K562 (cell line): ENCODE data around the gene TP53RK. TPM values are rescaled to one million over a fixed set of nuclear protein-coding genes. Genes with fewer than 3 reads are reported as not detected.

Experiments
- ATAC-seq: fragments of 200-7000 bp; cut with Tn5 transposase; 3 replicates; pipeline ENCODE4 v1.9.1; 2020; ENCODE audit warnings: moderate library complexity
- BruUV-seq: library from RNA; stranded (reverse); fragments of 400-500 nt; replicated peaks from 2 replicates; lab custom pipeline; 2021; lab: Mats Ljungman, UMichigan
- CTCF ChIA-PET: fragments of 300-600 bp; formaldehyde crosslinking; extraction: SDS; loops from one replicate; lab custom pipeline; 2021; ENCODE audit warnings: low intra/inter-chr PET ratio; lab: Yijun Ruan, JAX
- POLR2A ChIA-PET: fragments of 300-600, 350-650 bp; sonication (Branson Sonifier 250); formaldehyde crosslinking; extraction: SDS; loops from one replicate; lab custom pipeline; 2021; ENCODE audit warnings: antibody characterized with exemption, inconsistent platforms; lab: Yijun Ruan, JAX
- DNase-seq, 4 experiments: peaks; one replicate each; pipeline versions ENCODE4 v3.0.0 to v3.0.0-alpha.2; 2011 to 2018; ENCODE audit warnings: low spot score in 3 of 4, mixed read lengths in 3 of 4; ENCODE audit errors: extremely low read depth in 1 of 4
- FAIRE-seq: peaks from 2 replicates; lab custom pipeline; 2011; peaks lifted over from hg19 to GRCh38; lab: Jason Lieb, UNC
- H2AFZ ChIP-seq: 2 replicates; pipeline ENCODE4 v1.6.0; 2011; ENCODE audit warnings: low read depth, low read length, control low read depth, inconsistent platforms
- H3K27ac ChIP-seq: fragments of 200-600 bp; 3 replicates; pipeline ENCODE4 v1.8.0; 2011; ENCODE audit warnings: low read depth, mild to moderate bottlenecking, control low read depth, inconsistent platforms, low read length, moderate library complexity, mixed read lengths; ENCODE audit errors: extremely low read depth
- H3K27me3 ChIP-seq, 2 experiments: fragments of 300-600 bp in 1 of 2; 2 replicates in 1 of 2; 3 replicates in 1 of 2; pipeline versions ENCODE4 v1.6.0 to v1.8.0; 2011; ENCODE audit warnings: inconsistent platforms in 2 of 2, low read length in 2 of 2, mild to moderate bottlenecking in 1 of 2, mixed read lengths in 1 of 2, moderate library complexity in 1 of 2; ENCODE audit not compliant: control insufficient read depth in 2 of 2, insufficient read depth in 2 of 2
- H3K36me3 ChIP-seq: fragments of 300-600 bp; 3 replicates; pipeline ENCODE4 v1.8.0; 2011; ENCODE audit warnings: mild to moderate bottlenecking, low read length, inconsistent platforms; ENCODE audit not compliant: control insufficient read depth, insufficient read depth
- H3K4me1 ChIP-seq, 2 experiments: fragments of 200-600 bp in 1 of 2; replicated peaks in 1 of 2; 2 replicates in 1 of 2; 3 replicates in 1 of 2; pipeline versions ENCODE4 v1.5.1 to v1.8.0; 2011; ENCODE audit warnings: inconsistent platforms in 2 of 2, low read length in 2 of 2, mild to moderate bottlenecking in 1 of 2, mixed read lengths in 1 of 2, moderate library complexity in 1 of 2; ENCODE audit not compliant: control insufficient read depth in 2 of 2, insufficient read depth in 2 of 2
- H3K4me2 ChIP-seq: 2 replicates; pipeline ENCODE4 v1.6.1; 2011; ENCODE audit warnings: low read length, control low read depth, inconsistent platforms, mixed read lengths; ENCODE audit not compliant: insufficient read depth
- H3K4me3 ChIP-seq: fragments of 200-600 bp; sonication (generic), shearing (Covaris generic); 2 replicates; pipeline ENCODE4 v1.5.1; 2016; ENCODE audit warnings: control low read depth, inconsistent platforms
- H3K79me2 ChIP-seq: fragments of 200-600 bp; 3 replicates; pipeline ENCODE4 v1.8.0; 2011; ENCODE audit warnings: low read length, inconsistent platforms; ENCODE audit not compliant: control insufficient read depth, insufficient read depth
- H3K9ac ChIP-seq, 2 experiments: 2 replicates each; pipeline versions ENCODE4 v1.6.0 to v1.6.1; 2011; ENCODE audit warnings: low read depth in 2 of 2, low read length in 2 of 2, control low read depth in 1 of 2, inconsistent platforms in 1 of 2, mild to moderate bottlenecking in 1 of 2, mixed read lengths in 1 of 2; ENCODE audit not compliant: insufficient read depth in 1 of 2
- H3K9me1 ChIP-seq: one replicate; pipeline ENCODE4 v1.6.0; 2011; ENCODE audit warnings: inconsistent platforms, mild to moderate bottlenecking, low read length, moderate library complexity; ENCODE audit not compliant: control insufficient read depth, insufficient read depth
- H3K9me3 ChIP-seq: replicated peaks from 2 replicates; pipeline ENCODE4 v1.5.1; 2011; ENCODE audit warnings: low read depth, low read length, inconsistent platforms; ENCODE audit not compliant: control insufficient read depth, insufficient read depth
- H4K20me1 ChIP-seq: replicated peaks from 2 replicates; pipeline ENCODE4 v1.6.1; 2011; ENCODE audit warnings: low read length, inconsistent platforms, mixed read lengths; ENCODE audit not compliant: control insufficient read depth, insufficient read depth
- BACH1 ChIP-seq: fragments of 200-800 bp; sonication (Bioruptor generic); IDR thresholded peaks from 2 replicates; pipeline ENCODE4 v1.6.1; 2016; ENCODE audit warnings: missing genetic modification characterization, missing compliant biosample characterization
- CTCF ChIP-seq, 3 experiments: IDR thresholded peaks in 2 of 3; conservative IDR thresholded peaks in 1 of 3; 2 replicates each; pipeline ENCODE4 v1.5.1; 2011 to 2012; ENCODE audit warnings: low read length in 3 of 3, mild to moderate bottlenecking in 3 of 3, control low read depth in 2 of 3, improper control_type of control experiment in 1 of 3, inconsistent platforms in 1 of 3, low read depth in 1 of 3, mixed read lengths in 1 of 3, moderate library complexity in 1 of 3; ENCODE audit not compliant: insufficient read depth in 2 of 3
- DACH1 ChIP-seq: fragments of 450-650 bp; IDR thresholded peaks from 2 replicates; pipeline ENCODE4 v1.6.1; 2018; ENCODE audit not compliant: partially characterized antibody
- ESRRA ChIP-seq: fragments of 450-650 bp; IDR thresholded peaks from 2 replicates; pipeline ENCODE4 v1.6.1; 2014; ENCODE audit warnings: low read depth, mild to moderate bottlenecking, moderate library complexity, borderline replicate concordance
- IRF9 ChIP-seq: fragments of 450-650 bp; IDR thresholded peaks from 2 replicates; pipeline ENCODE4 v1.6.1; 2016; ENCODE audit warnings: missing biosample characterization, missing genetic modification characterization
- KAT7 ChIP-seq: sonication (generic); formaldehyde crosslinking; IDR thresholded peaks from 2 replicates; pipeline ENCODE4 v1.8.0; 2022; ENCODE audit warnings: missing genetic modification reagents, mild to moderate bottlenecking, borderline replicate concordance
- MECOM ChIP-seq: fragments of 250-450 bp; sonication (Bioruptor Pico); IDR thresholded peaks from 2 replicates; pipeline ENCODE4 v1.8.0; 2022; ENCODE audit warnings: inconsistent platforms
- MTA3 ChIP-seq: fragments of 450-650 bp; formaldehyde crosslinking; IDR thresholded peaks from 2 replicates; pipeline ENCODE4 v1.6.1; 2017; ENCODE audit warnings: mild to moderate bottlenecking, borderline replicate concordance
- NFRKB ChIP-seq: fragments of 450-650 bp; IDR thresholded peaks from 2 replicates; pipeline ENCODE4 v1.6.1; 2016; ENCODE audit warnings: low read depth
- NR2C1 ChIP-seq, 2 experiments: fragments of 450-650 bp; IDR thresholded peaks; 2 replicates each; pipeline ENCODE4 v1.6.1; 2017; ENCODE audit warnings: mild to moderate bottlenecking in 2 of 2, antibody characterized with exemption in 1 of 2, inconsistent platforms in 1 of 2, missing compliant biosample characterization in 1 of 2, missing genetic modification characterization in 1 of 2
- NR4A1 ChIP-seq, 2 experiments: fragments of 250-450 bp in 1 of 2; fragments of 450-650 bp in 1 of 2; sonication (Bioruptor Pico) in 1 of 2; IDR thresholded peaks; 2 replicates each; pipeline versions ENCODE4 v1.4.0 to v1.6.1; 2016 to 2020; ENCODE audit warnings: mild to moderate bottlenecking in 2 of 2, missing compliant biosample characterization in 1 of 2, missing genetic modification characterization in 1 of 2, moderate library complexity in 1 of 2
- SREBF1 ChIP-seq: fragments of 150-350 bp; IDR thresholded peaks from 2 replicates; pipeline ENCODE4 v1.6.1; 2014; ENCODE audit warnings: antibody characterized with exemption, low read depth, low read length, borderline replicate concordance
- SRF ChIP-seq, 2 experiments: fragments of 250-450, 450-650 bp in 1 of 2; sonication (Bioruptor Pico) in 1 of 2; sonication (generic) in 1 of 2; formaldehyde crosslinking; IDR thresholded peaks; 2 replicates each; pipeline versions ENCODE4 v1.5.0 to v1.5.1; 2020 to 2022; ENCODE audit warnings: mild to moderate bottlenecking in 1 of 2, missing genetic modification reagents in 1 of 2
- TEAD2 ChIP-seq: fragments of 450-650 bp; IDR thresholded peaks from 2 replicates; pipeline ENCODE4 v1.6.1; 2016; ENCODE audit warnings: missing genetic modification characterization, control low read depth, missing compliant biosample characterization
- TFAM ChIP-seq: fragments of 250-450 bp; sonication (Bioruptor Pico); conservative IDR thresholded peaks from 2 replicates; pipeline ENCODE4 v1.5.0; 2021; ENCODE audit warnings: mild to moderate bottlenecking, moderate library complexity
- XRCC4 ChIP-seq: IDR thresholded peaks from one replicate; pipeline ENCODE4 v1.6.1; 2011; ENCODE audit not compliant: insufficient read depth, insufficient read length; ENCODE audit errors: extremely low read depth
- YY1 ChIP-seq, 3 experiments: IDR thresholded peaks; 2 replicates each; pipeline ENCODE4 v1.6.1; 2011; ENCODE audit warnings: low read length in 2 of 3, mild to moderate bottlenecking in 2 of 3, moderate library complexity in 2 of 3, borderline replicate concordance in 1 of 3, control low read depth in 1 of 3, low read depth in 1 of 3; ENCODE audit not compliant: insufficient read depth in 3 of 3, insufficient replicate concordance in 2 of 3, control insufficient read depth in 1 of 3, insufficient read length in 1 of 3; ENCODE audit errors: extremely low read depth in 1 of 3
- ZNF668 ChIP-seq: fragments of 250-450 bp; sonication (Bioruptor Pico); IDR thresholded peaks from 2 replicates; pipeline ENCODE4 v1.8.0; 2022; ENCODE audit warnings: mild to moderate bottlenecking, inconsistent platforms
- WGBS: fragments of 100-300 bp; shearing (Covaris generic); methylation state at CpG from one replicate; pipeline ENCODE4 v1.1.6; 2016; ENCODE audit warnings: low coverage, mixed read lengths; ENCODE audit not compliant: insufficient coverage; ENCODE audit errors: missing lambda C conversion rate; 5-methylcytosine and 5-hydroxymethylcytosine counted together
- in situ Hi-C: fragments of 300-500 bp; cut with MboI; formaldehyde crosslinking; loops from 4 replicates; pipeline ENCODE4 v1.15.0; 2018; ENCODE audit warnings: inconsistent platforms, mixed read lengths
- intact Hi-C: fragments of 100-400 bp; cut with micrococcal nuclease; formaldehyde crosslinking; loops from 2 replicates; pipeline ENCODE4 v1.14.2; 2022
- polyA plus RNA-seq, 8 experiments: library from polyadenylated mRNA; depleted of rRNA in 4 of 8; stranded (reverse) in 5 of 8; unstranded in 3 of 8; fragments of >200 nt; fragmentation: Nextera tagmentation in 2 of 8; fragmentation: Illumina TruSeq in 1 of 8; extraction: Ambion mirVana in 2 of 8; extraction: Trizol in 1 of 8; gene quantifications; 2 replicates each; pipeline versions ENCODE4 v1.2.1 to v1.2.3, GENCODE V29; 2011 to 2014; ENCODE audit warnings: inconsistent platforms in 1 of 8, missing spikeins in 1 of 8
- total RNA-seq, 7 experiments: library from RNA; depleted of rRNA in 6 of 7; stranded (reverse); fragments of >200 nt in 6 of 7; fragmentation: Illumina TruSeq in 2 of 7; extraction: Trizol in 2 of 7; gene quantifications; 2 replicates each; pipeline versions ENCODE4 v1.2.1 to v1.2.3, GENCODE V29; 2011 to 2021; ENCODE audit warnings: low replicate concordance in 1 of 7

The TP53RK gene
- total and polyA plus RNA-seq, 9 of the 15 experiments (the other 6 are each of a cell fraction or from before 2014, with no cell fraction given) = 2.9 to 43.5 (median 17.2) TPM

GRCh38 chr20:46635514-46636136 lies 53.6 kb downstream of the TP53RK start:
- peak in 2 of 4 experiments; percentile 34 to 83 for DNase-seq
- no peaks in the 10 kb centered on the region for H3K79me2 ChIP-seq
- no peak overlapping the region for H3K4me3 ChIP-seq
- ATAC-seq = peak; percentile 84
- in situ Hi-C loops = no loop called here
- 37% methylated on average over 5 of the region's 5 CpGs for WGBS
- H3K9ac ChIP-seq = no peak overlapping the region; a peak in 1 of 4 replicates
- ChIA-PET POLR2A (interaction anchor here (0.7 to 1.0 kb wide), 3 partner anchors 14 to 326 kb away, joined by 3 read pairs; no protein-coding TSS in a partner anchor), CTCF (no interaction called here)
- no peaks in the 10 kb centered on the region for H3K36me3 ChIP-seq
- no peaks in the 10 kb centered on the region for H3K9me1 ChIP-seq
- H4K20me1 ChIP-seq = no peaks in the 10 kb centered on the region
- H2AFZ ChIP-seq = peak overlapping the region; percentile 27; the same call in 1 of the 2 replicates
- no peaks in the 10 kb centered on the region for H3K27me3 ChIP-seq
- H3K27ac ChIP-seq = peak overlapping the region; percentile 34
- H3K4me1 ChIP-seq = peaks cover 9 to 19% of the 10 kb centered on the region in 2 experiments; a peak in 4 of 5 replicates
- peak; percentile 89 for FAIRE-seq
- BruUV-seq = no TSS peak
- intact Hi-C loops = no loop called here
- no peak overlapping the region for H3K4me2 ChIP-seq
- H3K9me3 ChIP-seq = no peaks in the 10 kb centered on the region
- TF ChIP-seq SREBF1 = no peak
- no peak for TF ChIP-seq DACH1
- peak in 1 of 3 experiments; percentile 54 for TF ChIP-seq YY1 (IDR thresholded peaks at IDR 0.05; ENCODE audit: borderline replicate concordance in 1 of 3, control insufficient read depth in 1 of 3, extremely low read depth in 1 of 3, insufficient read depth in 3 of 3, insufficient read length in 1 of 3, insufficient replicate concordance in 2 of 3, low read depth in 1 of 3, low read length in 2 of 3)
- TF ChIP-seq ZNF668 = peak; percentile 89; the same call in 1 of the 2 replicates
- no peak for TF ChIP-seq MTA3
- TF ChIP-seq TFAM (CRISPR knock-in tag) = no peak
- no peak for TF ChIP-seq CTCF (IDR thresholded peaks at IDR 0.05 in 2 of 3, conservative IDR thresholded peaks at IDR 0.05 in 1 of 3; ENCODE audit: insufficient read depth in 2 of 3, low read depth in 1 of 3, low read length in 3 of 3)
- 0 out of 2 replicates have a peak, but pooled peaks have one; percentile 33 for TF ChIP-seq TEAD2 (tag)
- peak in 1 of 2 experiments; percentile 94; a peak in 2 of 4 replicates for TF ChIP-seq SRF (CRISPR knock-in tag; IDR thresholded peaks at IDR 0.05)
- no peak for TF ChIP-seq XRCC4
- peak; percentile 34; the same call in 1 of the 2 replicates for TF ChIP-seq ESRRA
- TF ChIP-seq IRF9 (tag) = peak; percentile 95
- TF ChIP-seq NR4A1 (CRISPR knock-in tag; IDR thresholded peaks at IDR 0.05) = no peak
- TF ChIP-seq NR4A1 (tag; IDR thresholded peaks at IDR 0.05) = peak; percentile 94
- no peak for TF ChIP-seq KAT7 (CRISPR knock-in tag)
- TF ChIP-seq MECOM (CRISPR knock-in tag) = peak; percentile 74
- peak; percentile 25; the same call in 1 of the 2 replicates for TF ChIP-seq BACH1 (tag)
- TF ChIP-seq NFRKB = no peak
- TF ChIP-seq NR2C1 (IDR thresholded peaks at IDR 0.05) = no peak
- TF ChIP-seq NR2C1 (tag; IDR thresholded peaks at IDR 0.05) = peak; percentile 84
